Body of pancreas (tissue), 4 donors: ENCODE data around the gene ZNF365.

Experiments used
- POLR2A ChIP-seq, 3 donors: fragments of 450-650 bp; IDR thresholded peaks; one replicate each; pipeline ENCODE4 v1.6.1; 2016; ENCODE audit warnings: antibody characterized with exemption in 3 of 3, mild to moderate bottlenecking in 2 of 3
- TF ChIP-seq, protein P1 (sequence below), 7 experiments: fragments of 450-650 bp in 4 of 7; fragments of 200-600 bp in 3 of 7; sonication (generic) in 3 of 7; IDR thresholded peaks; one replicate each; pipeline ENCODE4 v1.5.1; 2016 to 2019; ENCODE audit warnings: antibody characterized with exemption in 7 of 7

DNA sequence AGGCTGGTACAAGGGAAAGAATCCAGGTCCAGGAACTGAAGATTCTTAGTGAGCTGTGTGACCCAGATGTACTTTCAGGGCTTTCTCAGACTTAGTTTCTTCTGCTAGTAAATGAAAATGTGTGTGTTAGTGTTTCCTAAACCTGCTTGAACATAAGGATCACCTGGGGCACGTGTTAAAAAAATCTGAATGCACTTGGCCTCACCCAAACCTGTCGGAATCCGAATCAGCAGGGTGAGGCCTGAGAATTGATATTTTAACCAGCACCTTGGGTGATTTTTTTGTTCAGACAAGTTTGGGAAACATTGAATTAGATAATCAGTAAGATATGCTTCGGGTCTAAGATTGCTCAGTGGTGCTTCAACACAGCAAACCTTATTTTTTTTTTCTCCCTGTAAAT lies 59.7 kb downstream of the ZNF365 start:
- no peak for TF ChIP-seq POLR2A (IDR thresholded peaks at IDR 0.05)
- TF ChIP-seq, protein P1, sequence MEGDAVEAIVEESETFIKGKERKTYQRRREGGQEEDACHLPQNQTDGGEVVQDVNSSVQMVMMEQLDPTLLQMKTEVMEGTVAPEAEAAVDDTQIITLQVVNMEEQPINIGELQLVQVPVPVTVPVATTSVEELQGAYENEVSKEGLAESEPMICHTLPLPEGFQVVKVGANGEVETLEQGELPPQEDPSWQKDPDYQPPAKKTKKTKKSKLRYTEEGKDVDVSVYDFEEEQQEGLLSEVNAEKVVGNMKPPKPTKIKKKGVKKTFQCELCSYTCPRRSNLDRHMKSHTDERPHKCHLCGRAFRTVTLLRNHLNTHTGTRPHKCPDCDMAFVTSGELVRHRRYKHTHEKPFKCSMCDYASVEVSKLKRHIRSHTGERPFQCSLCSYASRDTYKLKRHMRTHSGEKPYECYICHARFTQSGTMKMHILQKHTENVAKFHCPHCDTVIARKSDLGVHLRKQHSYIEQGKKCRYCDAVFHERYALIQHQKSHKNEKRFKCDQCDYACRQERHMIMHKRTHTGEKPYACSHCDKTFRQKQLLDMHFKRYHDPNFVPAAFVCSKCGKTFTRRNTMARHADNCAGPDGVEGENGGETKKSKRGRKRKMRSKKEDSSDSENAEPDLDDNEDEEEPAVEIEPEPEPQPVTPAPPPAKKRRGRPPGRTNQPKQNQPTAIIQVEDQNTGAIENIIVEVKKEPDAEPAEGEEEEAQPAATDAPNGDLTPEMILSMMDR (IDR thresholded peaks at IDR 0.05), result no peak
